H9 (cell line): ENCODE data around the gene OLFM1. TPM values are rescaled to one million over a fixed set of nuclear protein-coding genes. Genes with fewer than 3 reads are reported as not detected.

ENCODE experiments used
- DNase-seq: peaks from one replicate; pipeline ENCODE4 v3.0.0-alpha.2; 2017
- H2AFZ ChIP-seq: one replicate; pipeline ENCODE4 v1.6.1; 2013; ENCODE audit warnings: mild to moderate bottlenecking, low read length, control low read depth, moderate library complexity
- H2AK5ac ChIP-seq: 2 replicates; pipeline ENCODE4 v1.6.1; 2013; ENCODE audit warnings: low read length, control low read depth, mixed read lengths; ENCODE audit not compliant: insufficient read length
- H2BK120ac ChIP-seq: one replicate; pipeline ENCODE4 v1.6.1; 2013; ENCODE audit warnings: low read depth, mild to moderate bottlenecking, low read length, control low read depth, inconsistent platforms; ENCODE audit not compliant: poor library complexity, severe bottlenecking
- H2BK12ac ChIP-seq: 2 replicates; pipeline ENCODE4 v1.6.1; 2013; ENCODE audit warnings: low read length, control low read depth, mixed read lengths, low read depth; ENCODE audit not compliant: insufficient read length
- H2BK15ac ChIP-seq: 2 replicates; pipeline ENCODE4 v1.6.1; 2013; ENCODE audit warnings: low read depth, low read length, control low read depth
- H2BK20ac ChIP-seq: one replicate; pipeline ENCODE4 v1.6.1; 2013; ENCODE audit warnings: low read depth, mild to moderate bottlenecking, low read length, control low read depth, inconsistent platforms; ENCODE audit not compliant: poor library complexity, severe bottlenecking
- H2BK5ac ChIP-seq: 2 replicates; pipeline ENCODE4 v1.6.1; 2013; ENCODE audit warnings: low read length, control low read depth, mixed read lengths; ENCODE audit not compliant: insufficient read length
- H3K14ac ChIP-seq: 2 replicates; pipeline ENCODE4 v1.6.1; 2013; ENCODE audit warnings: low read length, control low read depth; ENCODE audit not compliant: insufficient read depth
- H3K18ac ChIP-seq: 2 replicates; pipeline ENCODE4 v1.6.1; 2013; ENCODE audit warnings: low read depth, mild to moderate bottlenecking, mixed read lengths, low read length, control low read depth; ENCODE audit not compliant: insufficient read length
- H3K23ac ChIP-seq: 2 replicates; pipeline ENCODE4 v1.6.1; 2013; ENCODE audit warnings: low read length, control low read depth, mixed read lengths, low read depth; ENCODE audit not compliant: insufficient read length
- H3K23me2 ChIP-seq: 2 replicates; pipeline ENCODE4 v1.6.1; 2013; ENCODE audit warnings: low read depth, mild to moderate bottlenecking, mixed read lengths, low read length, control low read depth; ENCODE audit not compliant: insufficient read length, poor library complexity, severe bottlenecking
- H3K27ac ChIP-seq: 2 replicates; pipeline ENCODE4 v1.5.1; 2013; ENCODE audit warnings: low read length, control low read depth, mixed read lengths, low read depth; ENCODE audit not compliant: insufficient read length
- H3K27me3 ChIP-seq: 2 replicates; pipeline ENCODE4 v1.6.1; 2013; ENCODE audit warnings: low read length, control low read depth, inconsistent platforms; ENCODE audit not compliant: insufficient read depth
- H3K4ac ChIP-seq: 2 replicates; pipeline ENCODE4 v1.6.1; 2013; ENCODE audit warnings: low read depth, mild to moderate bottlenecking, control low read depth, inconsistent platforms, low read length, moderate library complexity
- H3K4me1 ChIP-seq: 2 replicates; pipeline ENCODE4 v1.6.1; 2013; ENCODE audit warnings: low read length, control low read depth, inconsistent platforms; ENCODE audit not compliant: insufficient read depth
- H3K4me2 ChIP-seq: 2 replicates; pipeline ENCODE4 v1.6.1; 2013; ENCODE audit warnings: low read length, control low read depth, mixed read lengths; ENCODE audit not compliant: insufficient read length, insufficient read depth
- H3K56ac ChIP-seq: 2 replicates; pipeline ENCODE4 v1.6.1; 2013; ENCODE audit warnings: low read depth, mild to moderate bottlenecking, mixed read lengths, low read length, control low read depth; ENCODE audit not compliant: insufficient read length
- H3K79me1 ChIP-seq: 2 replicates; pipeline ENCODE4 v1.6.1; 2013; ENCODE audit warnings: low read depth, mild to moderate bottlenecking, moderate library complexity, low read length, control low read depth, inconsistent platforms; ENCODE audit not compliant: insufficient read depth, poor library complexity, severe bottlenecking
- H3K79me2 ChIP-seq: 2 replicates; pipeline ENCODE4 v1.6.1; 2013; ENCODE audit warnings: low read length, control low read depth, inconsistent platforms; ENCODE audit not compliant: insufficient read depth
- H3K9ac ChIP-seq: 2 replicates; pipeline ENCODE4 v1.6.1; 2013; ENCODE audit warnings: low read length, control low read depth, mixed read lengths; ENCODE audit not compliant: insufficient read length; ENCODE audit errors: extremely low read depth
- H3K9me3 ChIP-seq: one replicate; pipeline ENCODE4 v1.6.1; 2013; ENCODE audit warnings: low read depth, low read length, inconsistent platforms; ENCODE audit not compliant: control insufficient read depth
- H3T11ph ChIP-seq: one replicate; pipeline ENCODE4 v1.6.1; 2013; ENCODE audit warnings: mild to moderate bottlenecking, low read length, control low read depth, inconsistent platforms
- H4K20me1 ChIP-seq: one replicate; pipeline ENCODE4 v1.6.1; 2013; ENCODE audit not compliant: control insufficient read depth, insufficient read length, insufficient read depth
- H4K5ac ChIP-seq: 2 replicates; pipeline ENCODE4 v1.6.1; 2013; ENCODE audit warnings: low read depth, mild to moderate bottlenecking, mixed read lengths, low read length, control low read depth; ENCODE audit not compliant: insufficient read length
- H4K8ac ChIP-seq: replicated peaks from 2 replicates; pipeline ENCODE4 v1.6.1; 2013; ENCODE audit warnings: low read length, control low read depth, mixed read lengths, low read depth; ENCODE audit not compliant: insufficient read length
- H4K91ac ChIP-seq: 2 replicates; pipeline ENCODE4 v1.6.1; 2013; ENCODE audit warnings: low read depth, mild to moderate bottlenecking, moderate library complexity, mixed read lengths, low read length, control low read depth; ENCODE audit not compliant: insufficient read length
- H3K27ac Mint-ChIP-seq, 3 experiments: 2 replicates in 2 of 3; 3 replicates in 1 of 3; pipeline ENCODE4 v1.8.0; 2020 to 2021; ENCODE audit warnings: mixed read lengths in 3 of 3, mild to moderate bottlenecking in 1 of 3, moderate library complexity in 1 of 3
- H3K27me3 Mint-ChIP-seq: 2 replicates; pipeline ENCODE4 v1.8.0; 2021; ENCODE audit warnings: low read depth, mild to moderate bottlenecking, moderate library complexity, mixed read lengths
- H3K36me3 Mint-ChIP-seq, 3 experiments: 2 replicates in 2 of 3; 3 replicates in 1 of 3; pipeline ENCODE4 v1.8.0; 2020 to 2021; ENCODE audit warnings: low read depth in 3 of 3, mixed read lengths in 3 of 3; ENCODE audit not compliant: insufficient read depth in 1 of 3
- H3K4me1 Mint-ChIP-seq, 2 experiments: 2 replicates each; pipeline ENCODE4 v1.8.0; 2020; ENCODE audit warnings: mixed read lengths in 2 of 2
- H3K4me3 Mint-ChIP-seq, 2 experiments: 2 replicates in 1 of 2; 3 replicates in 1 of 2; pipeline ENCODE4 v1.8.0; 2020 to 2021; ENCODE audit warnings: mild to moderate bottlenecking in 2 of 2, mixed read lengths in 2 of 2, moderate library complexity in 1 of 2
- H3K9me3 Mint-ChIP-seq, 2 experiments: 2 replicates in 1 of 2; 3 replicates in 1 of 2; pipeline ENCODE4 v1.8.0; 2020; ENCODE audit warnings: mild to moderate bottlenecking in 2 of 2, mixed read lengths in 2 of 2, moderate library complexity in 1 of 2
- WGBS: extraction: QIAGEN DNeasy Blood & Tissue Kit; methylation state at CpG from one replicate; pipeline ENCODE4 v1.1.7; 2013; ENCODE audit warnings: missing lambda C conversion rate, low lambda C conversion rate, mixed read lengths; ENCODE audit not compliant: insufficient read length; ENCODE audit errors: extremely low coverage; 5-methylcytosine and 5-hydroxymethylcytosine counted together
- total RNA-seq: library from RNA; stranded (reverse); gene quantifications from 2 replicates; pipeline ENCODE4 v1.2.1, GENCODE V29; 2021
- TF ChIP-seq, protein P1 (sequence below): fragments of 200-600 bp; sonication (generic); conservative IDR thresholded peaks from 3 replicates; pipeline ENCODE4 v1.8.0; 2021; ENCODE audit warnings: antibody characterized with exemption, mild to moderate bottlenecking

The OLFM1 gene
- total RNA-seq, 1 experiment from 2014 or later, result 34.1 TPM

DNA sequence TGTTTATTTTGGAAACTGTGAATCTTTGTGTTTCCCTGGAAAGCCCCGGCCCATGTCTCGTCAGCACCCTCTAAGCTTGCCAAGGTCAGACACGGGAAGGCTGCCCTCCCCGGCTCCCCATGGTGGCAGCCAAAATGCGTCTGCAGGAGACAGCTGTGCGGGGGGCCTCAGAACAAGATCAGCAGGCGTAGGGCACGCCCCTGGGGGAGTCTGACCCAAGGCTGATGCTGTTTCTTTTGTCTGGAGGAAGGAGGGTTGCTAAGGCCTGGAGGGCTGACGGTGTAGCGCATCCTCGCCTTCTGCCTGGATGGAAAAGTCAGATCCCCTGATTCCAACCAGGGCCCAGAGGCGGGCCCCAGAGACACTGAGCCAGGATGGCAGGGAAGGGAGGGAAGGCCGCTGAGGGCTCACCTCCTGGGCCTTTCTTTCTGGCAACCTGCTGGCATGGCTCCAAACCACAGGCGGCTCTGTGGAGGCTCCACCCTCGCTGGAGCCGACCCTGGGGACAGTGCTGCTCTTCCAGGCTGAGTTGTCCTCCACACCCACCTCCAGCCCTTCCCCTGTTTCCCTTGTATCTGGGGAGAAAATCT is 57.2 kb downstream of the OLFM1 start:
- H4K8ac ChIP-seq, result no peak overlapping the region
- Mint-ChIP-seq H3K36me3 (peaks cover 0 to 2% (median 0%) of the 10 kb centered on the region in 3 experiments; a peak in 2 of 7 replicates), H3K27ac (peak overlapping the region in 1 of 3 experiments; percentile 19; a peak in 1 of 7 replicates)

More for the DNA sequence above, 57.2 kb downstream of the OLFM1 start:
- DNase-seq, result no peak
- Histone ChIP-seq H2AK5ac (no peak overlapping the region), H4K91ac (no peak overlapping the region), H3K27ac (no peak overlapping the region), H2BK12ac (no peak overlapping the region), H3K9me3 (no peaks in the 10 kb centered on the region), H3K18ac (no peak overlapping the region), H2BK15ac (no peak overlapping the region), H2AFZ (no peak overlapping the region), H2BK5ac (no peak overlapping the region), H3K79me1 (no peaks in the 10 kb centered on the region), H2BK20ac (no peak overlapping the region), H3K14ac (no peak overlapping the region), H4K5ac (no peak overlapping the region), H3K9ac (no peak overlapping the region), H3K27me3 (no peaks in the 10 kb centered on the region), H3K79me2 (no peaks in the 10 kb centered on the region), H3K4ac (no peak overlapping the region), H3K56ac (no peak overlapping the region), H3T11ph (no peak overlapping the region), H3K4me1 (no peaks in the 10 kb centered on the region), H3K4me2 (no peak overlapping the region), H2BK120ac (no peak overlapping the region), H3K23me2 (no peaks in the 10 kb centered on the region), H3K23ac (no peak overlapping the region), H4K20me1 (no peaks in the 10 kb centered on the region)
- Mint-ChIP-seq H3K9me3 (peaks cover 0 to 2% of the 10 kb centered on the region in 2 experiments; a peak in 2 of 5 replicates), H3K4me1 (peaks cover 12 to 15% of the 10 kb centered on the region in 2 experiments), H3K4me3 (no peak overlapping the region), H3K27me3 (peaks cover 18% of the 10 kb centered on the region)
- TF ChIP-seq, protein P1, sequence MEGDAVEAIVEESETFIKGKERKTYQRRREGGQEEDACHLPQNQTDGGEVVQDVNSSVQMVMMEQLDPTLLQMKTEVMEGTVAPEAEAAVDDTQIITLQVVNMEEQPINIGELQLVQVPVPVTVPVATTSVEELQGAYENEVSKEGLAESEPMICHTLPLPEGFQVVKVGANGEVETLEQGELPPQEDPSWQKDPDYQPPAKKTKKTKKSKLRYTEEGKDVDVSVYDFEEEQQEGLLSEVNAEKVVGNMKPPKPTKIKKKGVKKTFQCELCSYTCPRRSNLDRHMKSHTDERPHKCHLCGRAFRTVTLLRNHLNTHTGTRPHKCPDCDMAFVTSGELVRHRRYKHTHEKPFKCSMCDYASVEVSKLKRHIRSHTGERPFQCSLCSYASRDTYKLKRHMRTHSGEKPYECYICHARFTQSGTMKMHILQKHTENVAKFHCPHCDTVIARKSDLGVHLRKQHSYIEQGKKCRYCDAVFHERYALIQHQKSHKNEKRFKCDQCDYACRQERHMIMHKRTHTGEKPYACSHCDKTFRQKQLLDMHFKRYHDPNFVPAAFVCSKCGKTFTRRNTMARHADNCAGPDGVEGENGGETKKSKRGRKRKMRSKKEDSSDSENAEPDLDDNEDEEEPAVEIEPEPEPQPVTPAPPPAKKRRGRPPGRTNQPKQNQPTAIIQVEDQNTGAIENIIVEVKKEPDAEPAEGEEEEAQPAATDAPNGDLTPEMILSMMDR, result no peak
- no CpG with 5 or more reads among the region's 16 CpGs for WGBS
